SU-DHL-6 (cell line): Measurements from ENCODE around the gene PHGDH.

Experiments
- H2AFZ ChIP-seq: fragments of 200-600 bp; sonication (generic); 2 replicates; pipeline ENCODE4 v1.6.1; 2014; ENCODE audit warnings: low read depth, mild to moderate bottlenecking, moderate library complexity, mixed read lengths, antibody characterized with exemption, low read length; ENCODE audit not compliant: severe bottlenecking
- H3F3A ChIP-seq: fragments of 200-600 bp; shearing (Covaris generic); 2 replicates; pipeline ENCODE4 v1.6.0; 2016; ENCODE audit warnings: antibody characterized with exemption, mild to moderate bottlenecking; ENCODE audit not compliant: insufficient read depth
- H3K27ac ChIP-seq: fragments of 200-600 bp; sonication (generic); 2 replicates; pipeline ENCODE4 v1.5.1; 2016; ENCODE audit warnings: low read depth, mild to moderate bottlenecking, low read length, moderate library complexity, mixed read lengths
- H3K27me3 ChIP-seq: fragments of 200-600 bp; sonication (generic), shearing (Covaris generic); 2 replicates; pipeline ENCODE4 v1.6.0; 2014; ENCODE audit warnings: mild to moderate bottlenecking, low read length
- H3K36me3 ChIP-seq: fragments of 200-600 bp; sonication (generic); 2 replicates; pipeline ENCODE4 v1.6.1; 2014; ENCODE audit warnings: mild to moderate bottlenecking, low read length, mixed read lengths
- H3K4me2 ChIP-seq: fragments of 300-600, 200-600 bp; shearing (Covaris generic), sonication (generic); 2 replicates; pipeline ENCODE4 v1.6.0; 2014; ENCODE audit warnings: low read length, low read depth, mild to moderate bottlenecking; ENCODE audit not compliant: poor library complexity, severe bottlenecking
- H3K4me3 ChIP-seq: fragments of 200-600 bp; sonication (generic); 2 replicates; pipeline ENCODE4 v1.5.1; 2014; ENCODE audit warnings: antibody characterized with exemption, low read length, mild to moderate bottlenecking, mixed read lengths; ENCODE audit not compliant: insufficient read depth, poor library complexity, severe bottlenecking
- H3K79me2 ChIP-seq: fragments of 200-600 bp; sonication (generic); 2 replicates; pipeline ENCODE4 v1.6.1; 2014; ENCODE audit warnings: mild to moderate bottlenecking, low read length, moderate library complexity; ENCODE audit not compliant: insufficient read depth
- H3K9ac ChIP-seq: fragments of 200-600 bp; sonication (generic); 2 replicates; pipeline ENCODE4 v1.7.0; 2014; ENCODE audit warnings: mild to moderate bottlenecking, low read length
- H3K9me2 ChIP-seq: fragments of 200-600 bp; sonication (generic); replicated peaks from 2 replicates; pipeline ENCODE4 v1.6.1; 2014; ENCODE audit warnings: low read length; ENCODE audit not compliant: insufficient read depth
- H3K9me3 ChIP-seq: fragments of 200-600 bp; sonication (generic); 2 replicates; pipeline ENCODE4 v1.6.1; 2014; ENCODE audit warnings: low read length, mixed read lengths; ENCODE audit not compliant: insufficient read depth
- H4K20me1 ChIP-seq: fragments of 200-600 bp; sonication (generic); 2 replicates; pipeline ENCODE4 v1.6.1; 2014; ENCODE audit warnings: low read depth, mild to moderate bottlenecking, antibody characterized with exemption, low read length, moderate library complexity, mixed read lengths
- EZH2phosphoT487 ChIP-seq: fragments of 200-600 bp; sonication (generic), shearing (Covaris generic); conservative IDR thresholded peaks from 2 replicates; pipeline ENCODE4 v1.6.1; 2018; ENCODE audit warnings: mild to moderate bottlenecking, antibody characterized with exemption, low read length, moderate library complexity, mixed read lengths
- TF ChIP-seq, protein P1 (sequence below): fragments of 200-600 bp; sonication (generic); IDR thresholded peaks from one replicate; pipeline ENCODE4 v1.5.1; 2017; ENCODE audit warnings: antibody characterized with exemption, mild to moderate bottlenecking, low read length, moderate library complexity; ENCODE audit not compliant: insufficient read depth, poor library complexity, severe bottlenecking

Gene PHGDH

DNA sequence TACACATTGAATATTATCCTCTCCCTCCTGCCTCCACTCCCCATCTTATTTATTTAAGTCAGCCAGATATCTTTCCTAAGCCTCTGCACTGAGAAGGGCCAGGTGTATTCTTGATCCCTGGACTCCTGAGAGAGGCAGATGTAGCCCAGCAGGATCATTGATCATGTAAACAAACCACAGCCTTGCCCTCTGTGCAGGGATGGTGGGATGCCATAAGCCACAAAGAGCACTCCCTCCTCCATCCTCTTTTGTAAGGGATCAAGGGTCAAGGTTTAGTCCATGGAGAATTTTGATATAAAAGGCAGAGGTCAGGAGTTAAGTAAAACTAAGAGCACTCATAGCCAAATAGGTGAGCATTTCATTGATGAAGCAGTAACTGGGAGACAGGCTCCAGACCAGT lies 17.3 kb downstream of the PHGDH start:
- Histone ChIP-seq H3K36me3 (peaks cover 29% of the 10 kb centered on the region), H4K20me1 (no peaks in the 10 kb centered on the region), H2AFZ (no peak overlapping the region)

DNA sequence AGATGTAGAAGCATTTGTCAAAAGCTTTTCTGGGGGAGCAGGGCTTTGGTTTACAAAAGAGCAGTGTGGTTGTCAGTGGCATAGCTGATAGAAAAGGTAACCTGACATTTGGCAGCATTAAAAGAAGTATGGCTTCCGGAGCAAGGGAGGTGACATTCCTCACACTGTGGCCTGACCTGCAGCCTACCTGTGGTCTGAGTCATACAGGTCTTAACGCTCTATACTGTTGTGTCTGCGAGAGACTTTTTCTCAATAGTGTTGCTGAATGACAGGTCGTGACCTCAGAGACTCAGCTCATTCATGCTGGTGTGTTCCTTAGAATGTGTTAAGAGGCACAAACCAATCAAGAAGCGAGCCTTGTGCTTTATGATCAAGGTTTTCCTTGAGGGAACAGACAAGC lies 19.3 kb downstream of the PHGDH start:
- Histone ChIP-seq H2AFZ (no peak overlapping the region), H3K4me3 (no peak overlapping the region), H3K4me2 (no peak overlapping the region), H3K27me3 (no peaks in the 10 kb centered on the region), H3F3A (no peaks in the 10 kb centered on the region), H3K9me2 (no peaks in the 10 kb centered on the region), H3K27ac (no peak overlapping the region), H4K20me1 (no peaks in the 10 kb centered on the region), H3K9me3 (no peaks in the 10 kb centered on the region), H3K36me3 (peaks cover 29% of the 10 kb centered on the region), H3K9ac (no peak overlapping the region), H3K79me2 (no peaks in the 10 kb centered on the region)
- TF ChIP-seq, protein P1, sequence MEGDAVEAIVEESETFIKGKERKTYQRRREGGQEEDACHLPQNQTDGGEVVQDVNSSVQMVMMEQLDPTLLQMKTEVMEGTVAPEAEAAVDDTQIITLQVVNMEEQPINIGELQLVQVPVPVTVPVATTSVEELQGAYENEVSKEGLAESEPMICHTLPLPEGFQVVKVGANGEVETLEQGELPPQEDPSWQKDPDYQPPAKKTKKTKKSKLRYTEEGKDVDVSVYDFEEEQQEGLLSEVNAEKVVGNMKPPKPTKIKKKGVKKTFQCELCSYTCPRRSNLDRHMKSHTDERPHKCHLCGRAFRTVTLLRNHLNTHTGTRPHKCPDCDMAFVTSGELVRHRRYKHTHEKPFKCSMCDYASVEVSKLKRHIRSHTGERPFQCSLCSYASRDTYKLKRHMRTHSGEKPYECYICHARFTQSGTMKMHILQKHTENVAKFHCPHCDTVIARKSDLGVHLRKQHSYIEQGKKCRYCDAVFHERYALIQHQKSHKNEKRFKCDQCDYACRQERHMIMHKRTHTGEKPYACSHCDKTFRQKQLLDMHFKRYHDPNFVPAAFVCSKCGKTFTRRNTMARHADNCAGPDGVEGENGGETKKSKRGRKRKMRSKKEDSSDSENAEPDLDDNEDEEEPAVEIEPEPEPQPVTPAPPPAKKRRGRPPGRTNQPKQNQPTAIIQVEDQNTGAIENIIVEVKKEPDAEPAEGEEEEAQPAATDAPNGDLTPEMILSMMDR = no peak
- TF ChIP-seq EZH2phosphoT487 = no peak

More for the DNA sequence above, 17.3 kb downstream of the PHGDH start:
- Histone ChIP-seq H3K27me3 (no peaks in the 10 kb centered on the region), H3K27ac (no peak overlapping the region), H3K9ac (no peak overlapping the region), H3F3A (no peaks in the 10 kb centered on the region), H3K79me2 (no peaks in the 10 kb centered on the region), H3K4me2 (no peak overlapping the region), H3K9me3 (no peaks in the 10 kb centered on the region), H3K4me3 (no peak overlapping the region), H3K9me2 (no peaks in the 10 kb centered on the region)
- TF ChIP-seq EZH2phosphoT487 = no peak
- TF ChIP-seq, protein P1 = no peak

DNA sequence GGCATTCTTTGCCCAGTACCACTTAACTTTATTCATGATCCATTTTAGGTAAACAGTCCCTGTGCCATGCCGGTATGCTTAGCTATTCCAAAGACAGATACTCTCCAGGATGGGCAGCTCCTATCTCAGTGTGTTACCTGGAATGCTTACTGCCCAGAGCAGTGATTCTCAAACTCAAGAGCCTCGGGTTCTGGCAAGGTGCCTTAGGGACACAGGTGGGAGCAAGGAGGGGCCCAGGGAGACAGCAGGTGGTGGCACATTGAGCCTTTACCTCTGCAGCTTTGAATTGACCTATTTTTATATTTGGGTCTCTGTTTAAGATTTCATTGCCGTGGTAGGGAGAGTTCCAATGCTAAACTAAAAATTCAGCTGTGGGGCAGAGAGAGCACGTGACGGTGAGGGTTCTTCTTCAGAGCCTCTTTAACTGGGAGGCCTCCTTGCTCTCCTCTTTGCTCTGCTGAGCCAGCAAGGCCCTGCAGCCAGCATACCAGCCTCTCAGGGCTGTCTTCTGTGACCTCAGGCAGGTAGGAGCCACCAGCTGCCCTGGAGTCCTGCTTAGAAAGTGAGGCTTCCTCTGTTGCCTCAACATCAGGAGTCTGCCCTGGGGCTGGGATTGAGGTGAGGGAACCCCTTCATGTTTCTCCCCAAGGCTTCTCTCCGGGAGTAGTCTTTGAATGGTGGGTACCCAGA lies 20.2 kb downstream of the PHGDH start:
- H3K9ac ChIP-seq = no peak overlapping the region
- H3K4me2 ChIP-seq = no peak overlapping the region
- no peaks in the 10 kb centered on the region for H3F3A ChIP-seq
- TF ChIP-seq, protein P1 = no peak
- TF ChIP-seq EZH2phosphoT487 = no peak
- H3K27ac ChIP-seq = no peak overlapping the region
- no peaks in the 10 kb centered on the region for H3K9me3 ChIP-seq
- H3K79me2 ChIP-seq = no peaks in the 10 kb centered on the region
- H3K27me3 ChIP-seq = no peaks in the 10 kb centered on the region
- H3K36me3 ChIP-seq = peaks cover 31% of the 10 kb centered on the region
- no peaks in the 10 kb centered on the region for H4K20me1 ChIP-seq
- no peaks in the 10 kb centered on the region for H3K9me2 ChIP-seq
- H3K4me3 ChIP-seq = no peak overlapping the region
- H2AFZ ChIP-seq = no peak overlapping the region
